BE2C (cell line): ENCODE results near the gene RALGPS1.
A peak's percentile ranks its signal among the peaks of the same experiment; 100 is the strongest.

Source experiments
- DNase-seq: peaks from one replicate; pipeline ENCODE4 v3.0.0-alpha.2; 2020
- H3K27me3 ChIP-seq: fragments of 250-450 bp; sonication (Bioruptor Pico); 2 replicates; pipeline ENCODE4 v1.5.1; 2020; ENCODE audit warnings: mild to moderate bottlenecking
- H3K36me3 ChIP-seq: fragments of 250-450 bp; sonication (Bioruptor Pico); 2 replicates; pipeline ENCODE4 v1.5.1; 2020; ENCODE audit warnings: mild to moderate bottlenecking
- H3K4me1 ChIP-seq: fragments of 250-450 bp; sonication (Bioruptor Pico); 2 replicates; pipeline ENCODE4 v1.5.1; 2020
- H3K4me3 ChIP-seq: 2 replicates; pipeline ENCODE4 v1.5.1; 2011; ENCODE audit warnings: low read depth, low read length
- H3K9me3 ChIP-seq: fragments of 250-450 bp; sonication (Bioruptor Pico); 2 replicates; pipeline ENCODE4 v1.5.1; 2020
- TF ChIP-seq, protein P1 (sequence below): IDR thresholded peaks from 2 replicates; pipeline ENCODE4 v1.5.1; 2012; ENCODE audit warnings: mild to moderate bottlenecking, low read depth, low read length

The RALGPS1 gene

DNA sequence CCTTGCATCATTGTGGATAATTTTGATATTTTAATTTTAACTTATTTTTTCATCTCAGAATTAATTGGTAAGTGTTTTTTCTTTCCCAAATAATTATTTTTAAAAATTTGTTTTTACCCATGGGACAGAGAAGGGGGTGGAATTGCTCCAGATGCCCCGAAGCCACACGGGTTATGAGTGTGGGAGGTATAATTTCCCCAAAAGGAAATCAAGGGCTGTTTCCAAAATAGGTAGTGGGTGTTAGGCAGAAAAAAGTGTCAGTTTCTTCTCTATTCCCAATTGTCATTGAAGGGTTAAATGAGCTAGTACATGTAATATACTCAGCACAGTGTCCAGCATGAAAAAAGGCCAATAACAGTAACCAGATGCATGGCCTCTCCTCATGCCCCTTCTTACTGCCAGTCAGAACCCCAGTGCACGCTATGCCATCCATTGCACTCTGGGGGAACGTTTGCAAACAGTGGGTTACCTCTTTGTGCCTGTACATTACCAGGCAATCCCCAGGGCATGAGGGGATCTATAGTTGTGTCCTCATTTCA is 244.3 kb downstream of the RALGPS1 start:
- Histone ChIP-seq H3K9me3 (no peaks in the 10 kb centered on the region), H3K36me3 (no peaks in the 10 kb centered on the region)
- TF ChIP-seq, protein P1, sequence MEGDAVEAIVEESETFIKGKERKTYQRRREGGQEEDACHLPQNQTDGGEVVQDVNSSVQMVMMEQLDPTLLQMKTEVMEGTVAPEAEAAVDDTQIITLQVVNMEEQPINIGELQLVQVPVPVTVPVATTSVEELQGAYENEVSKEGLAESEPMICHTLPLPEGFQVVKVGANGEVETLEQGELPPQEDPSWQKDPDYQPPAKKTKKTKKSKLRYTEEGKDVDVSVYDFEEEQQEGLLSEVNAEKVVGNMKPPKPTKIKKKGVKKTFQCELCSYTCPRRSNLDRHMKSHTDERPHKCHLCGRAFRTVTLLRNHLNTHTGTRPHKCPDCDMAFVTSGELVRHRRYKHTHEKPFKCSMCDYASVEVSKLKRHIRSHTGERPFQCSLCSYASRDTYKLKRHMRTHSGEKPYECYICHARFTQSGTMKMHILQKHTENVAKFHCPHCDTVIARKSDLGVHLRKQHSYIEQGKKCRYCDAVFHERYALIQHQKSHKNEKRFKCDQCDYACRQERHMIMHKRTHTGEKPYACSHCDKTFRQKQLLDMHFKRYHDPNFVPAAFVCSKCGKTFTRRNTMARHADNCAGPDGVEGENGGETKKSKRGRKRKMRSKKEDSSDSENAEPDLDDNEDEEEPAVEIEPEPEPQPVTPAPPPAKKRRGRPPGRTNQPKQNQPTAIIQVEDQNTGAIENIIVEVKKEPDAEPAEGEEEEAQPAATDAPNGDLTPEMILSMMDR = no peak

DNA sequence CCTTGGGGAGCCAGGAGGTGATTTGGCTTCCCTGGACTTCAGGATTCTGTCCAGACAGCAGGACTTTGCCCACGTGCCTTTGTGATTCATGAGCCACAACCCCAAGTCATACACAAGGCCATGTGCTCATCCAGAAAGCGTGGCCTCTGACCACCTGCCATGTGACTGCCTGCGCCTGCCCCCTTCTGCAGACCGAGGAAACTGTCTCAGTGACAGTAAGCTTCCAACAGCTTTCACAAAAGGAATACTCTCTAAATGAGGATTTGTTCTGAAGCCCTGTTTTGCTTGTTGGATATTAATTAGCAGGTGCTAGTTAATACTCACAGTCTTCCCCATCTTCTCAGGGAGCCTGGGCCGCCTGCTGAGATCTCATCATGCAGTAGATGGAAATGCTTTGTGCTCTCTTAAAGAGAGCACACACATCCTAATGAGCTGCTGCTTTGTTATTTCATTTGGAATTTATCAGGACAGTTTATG is 244.8 kb downstream of the RALGPS1 start:
- Histone ChIP-seq H3K36me3 (no peaks in the 10 kb centered on the region), H3K4me3 (no peak overlapping the region), H3K9me3 (no peaks in the 10 kb centered on the region), H3K27me3 (no peaks in the 10 kb centered on the region), H3K4me1 (peaks cover 23% of the 10 kb centered on the region)
- TF ChIP-seq, protein P1 = peak; percentile 29; the same call in 1 of the 2 replicates
- DNase-seq = peak; percentile 55

More for the DNA sequence above, 244.3 kb downstream of the RALGPS1 start:
- DNase-seq = no peak
- Histone ChIP-seq H3K27me3 (no peaks in the 10 kb centered on the region), H3K4me3 (no peak overlapping the region), H3K4me1 (peaks cover 23% of the 10 kb centered on the region)

DNA sequence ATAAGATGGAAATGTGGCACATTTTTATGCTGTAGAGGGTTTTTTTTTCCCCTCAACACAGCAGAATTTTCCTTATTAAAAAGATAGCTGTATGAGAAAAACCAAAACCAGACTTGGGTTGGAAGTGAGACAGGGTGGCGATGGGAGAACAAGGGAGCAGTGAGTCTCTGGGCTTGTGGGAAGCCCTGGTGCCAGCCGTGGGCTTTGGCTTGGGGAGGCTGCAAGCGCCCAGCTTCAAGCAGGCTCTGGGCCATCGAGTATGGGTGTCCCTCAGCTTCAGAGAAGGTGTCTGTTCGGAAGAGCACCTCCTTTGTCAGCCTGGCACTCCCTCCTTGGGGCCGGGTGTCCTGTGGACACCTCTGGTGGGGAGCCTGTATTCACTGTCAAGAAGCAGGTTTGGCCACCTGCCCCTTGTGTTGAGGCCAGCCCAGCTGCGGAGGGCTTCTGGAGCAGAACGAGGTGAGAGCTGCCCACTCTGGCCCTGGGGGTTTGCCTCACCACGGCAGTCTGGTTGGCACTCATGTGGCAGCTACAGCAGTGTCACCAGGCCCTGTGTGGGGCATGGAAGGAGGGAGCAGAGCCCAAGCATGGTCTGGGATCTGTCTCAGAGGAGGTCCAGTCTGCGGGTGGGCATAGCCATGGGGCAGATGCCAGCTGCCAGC is 245.5 kb downstream of the RALGPS1 start:
- Histone ChIP-seq H3K4me3 (no peak overlapping the region), H3K27me3 (no peaks in the 10 kb centered on the region), H3K9me3 (no peaks in the 10 kb centered on the region), H3K36me3 (no peaks in the 10 kb centered on the region), H3K4me1 (peaks cover 23% of the 10 kb centered on the region)
- no peak for DNase-seq
- TF ChIP-seq, protein P1 = no peak

DNA sequence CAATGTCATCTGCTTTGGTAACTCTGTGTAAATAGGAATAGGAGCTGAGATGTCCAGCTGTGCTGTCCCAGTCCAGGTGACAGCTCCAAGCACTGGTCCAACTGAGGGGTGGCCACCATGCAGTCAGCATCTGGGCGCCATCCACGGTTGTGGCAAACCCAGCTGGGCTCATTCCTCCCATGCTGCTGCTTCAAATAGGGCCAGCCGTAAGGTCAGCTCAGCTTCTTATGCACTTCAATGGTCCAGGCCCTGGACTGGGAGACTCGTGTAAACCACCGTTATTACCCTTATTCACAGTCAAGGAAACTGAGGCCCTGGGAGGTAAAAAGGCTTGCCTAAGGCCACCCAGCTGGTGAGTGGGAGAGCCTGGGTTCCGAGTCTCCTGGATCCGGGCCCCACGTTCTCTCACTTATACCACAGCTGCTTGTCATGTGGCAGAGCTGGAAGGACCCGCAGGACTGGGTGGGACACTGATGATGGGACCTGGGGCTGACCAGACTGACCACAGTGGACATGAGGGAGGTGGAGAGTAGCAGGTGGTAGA is 246.6 kb downstream of the RALGPS1 start:
- Histone ChIP-seq H3K4me3 (no peak overlapping the region), H3K36me3 (no peaks in the 10 kb centered on the region), H3K27me3 (no peaks in the 10 kb centered on the region), H3K4me1 (peaks cover 26% of the 10 kb centered on the region), H3K9me3 (no peaks in the 10 kb centered on the region)
- TF ChIP-seq, protein P1 = no peak
- no peak for DNase-seq

DNA sequence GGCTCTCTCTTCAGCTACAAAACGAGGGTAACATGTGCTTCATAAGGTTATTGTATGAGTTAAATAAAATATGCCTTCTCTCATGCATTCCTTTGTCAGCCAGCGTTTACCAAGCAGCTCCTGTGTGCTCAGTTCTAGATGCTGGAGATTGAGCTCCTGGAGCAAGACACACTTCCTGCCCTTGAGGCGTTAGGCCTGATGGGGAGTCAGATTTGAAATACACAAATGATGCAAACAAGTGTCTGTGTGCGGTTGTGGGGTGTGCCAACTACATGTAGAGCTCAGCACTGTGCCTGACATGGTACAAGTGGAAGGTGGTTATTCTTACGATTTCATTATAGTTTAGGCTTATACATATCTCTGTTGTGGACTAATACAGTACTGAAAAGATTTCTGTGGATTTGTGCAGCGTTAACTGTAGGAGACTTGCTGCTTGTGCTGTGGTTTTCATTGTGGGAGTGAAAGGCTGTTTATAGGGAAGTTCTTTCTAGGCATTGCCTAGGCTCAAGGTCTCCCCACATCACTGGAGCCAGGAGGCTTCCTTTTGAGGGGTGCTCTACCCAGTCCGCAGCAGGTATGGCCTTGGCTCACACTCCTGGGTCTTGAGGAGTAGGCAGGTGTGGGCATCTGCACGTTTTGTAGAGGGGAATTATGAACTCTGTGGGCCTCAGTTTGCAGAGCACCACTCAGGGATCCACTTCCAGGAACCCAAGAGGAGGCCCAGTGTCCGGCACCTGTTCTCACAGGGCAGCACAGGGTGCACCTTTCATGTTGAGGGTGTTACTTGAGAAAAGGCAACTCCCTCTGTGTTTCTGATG is 247.7 kb downstream of the RALGPS1 start:
- Histone ChIP-seq H3K4me1 (peaks cover 37% of the 10 kb centered on the region), H3K36me3 (no peaks in the 10 kb centered on the region), H3K9me3 (no peaks in the 10 kb centered on the region), H3K4me3 (no peak overlapping the region), H3K27me3 (no peaks in the 10 kb centered on the region)
- TF ChIP-seq, protein P1 = no peak
- no peak for DNase-seq
